KG1 (cell line): ENCODE results near the gene DIO3.
"Not testable (repeated sequence)": the region's sequence is repeated elsewhere in the genome, so short reads cannot be mapped to it uniquely, and the experiment has no call there.

ENCODE experiments used
- DNase-seq: peaks from one replicate; lab custom pipeline; 2025; lab: John Stamatoyannopoulos, UW

Gene DIO3

GRCh38 chr14:101542391-101542790 lies 18.9 kb upstream of the DIO3 start:
- DNase-seq, result no peak

DNA sequence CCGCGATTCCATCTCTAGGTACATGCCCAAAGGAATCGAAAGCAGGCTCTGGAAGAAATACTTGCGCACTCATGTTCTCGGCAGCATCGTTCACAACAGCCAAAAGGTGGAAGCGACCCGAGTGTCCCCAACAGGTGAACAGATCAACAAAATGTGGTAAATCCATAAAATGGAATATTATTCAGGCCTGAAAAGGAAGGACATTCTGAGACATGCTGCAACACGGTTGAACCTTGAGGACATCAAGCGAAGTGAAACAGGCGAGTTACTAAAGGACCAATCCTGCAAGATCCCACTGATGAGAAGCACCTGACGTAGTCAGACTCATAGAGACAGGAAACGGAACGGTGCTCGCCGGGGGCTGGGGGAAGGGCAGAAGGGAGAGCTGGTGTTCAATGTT lies 17.5 kb upstream of the DIO3 start:
- no peak for DNase-seq

- no peak for DNase-seq
Observed at GRCh38 chr14:101544550-101544949, 16.7 kb upstream of the DIO3 start.

DNA sequence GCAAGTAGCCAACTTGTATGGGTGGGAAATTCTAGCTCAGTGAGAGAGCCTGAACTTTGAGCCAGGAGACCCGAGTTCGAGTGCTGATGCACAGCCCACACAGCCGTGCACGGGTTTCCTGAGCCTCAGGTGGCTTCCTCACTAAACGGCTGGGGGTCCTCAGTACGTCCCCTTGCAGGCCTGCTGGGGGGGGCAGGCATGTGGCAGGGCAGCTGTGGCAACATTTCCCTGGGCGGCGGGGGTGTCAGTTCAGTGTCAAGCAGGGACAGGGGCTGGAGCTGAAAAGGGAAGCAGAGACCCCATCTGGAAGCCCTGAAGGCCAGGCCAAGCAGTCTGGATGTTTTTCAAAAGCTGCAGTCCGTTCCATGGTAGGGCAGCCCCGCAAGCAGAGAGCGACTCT lies 14.6 kb upstream of the DIO3 start:
- DNase-seq, result no peak

- no peak for DNase-seq
Observed at GRCh38 chr14:101547107-101547738, 14.1 kb upstream of the DIO3 start.

GRCh38 chr14:101547961-101548669 lies 13.2 kb upstream of the DIO3 start:
- no peak for DNase-seq

DNA sequence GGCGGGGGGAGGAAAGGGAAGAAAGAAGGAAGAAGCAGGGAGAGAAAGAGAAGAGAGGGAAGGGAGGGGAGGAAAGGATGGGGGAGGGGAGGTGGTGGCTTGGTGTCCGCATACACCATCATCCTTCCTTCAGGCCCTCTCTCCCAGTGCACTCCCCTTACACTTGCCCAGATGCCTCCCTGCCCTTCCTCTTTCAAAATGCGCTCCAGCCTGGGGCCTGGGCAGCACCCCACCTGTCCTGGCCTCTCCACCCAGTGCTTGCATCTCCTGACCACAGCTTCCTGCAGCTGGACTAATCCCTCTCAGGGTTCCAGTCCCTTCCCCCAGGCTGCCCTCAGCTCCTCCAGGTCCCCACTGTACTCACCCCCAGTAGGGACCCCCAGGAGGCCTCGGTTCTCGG lies 12.6 kb upstream of the DIO3 start:
- no peak for DNase-seq

- no peak for DNase-seq
Observed at GRCh38 chr14:101549154-101549553, 12.1 kb upstream of the DIO3 start.

DNA sequence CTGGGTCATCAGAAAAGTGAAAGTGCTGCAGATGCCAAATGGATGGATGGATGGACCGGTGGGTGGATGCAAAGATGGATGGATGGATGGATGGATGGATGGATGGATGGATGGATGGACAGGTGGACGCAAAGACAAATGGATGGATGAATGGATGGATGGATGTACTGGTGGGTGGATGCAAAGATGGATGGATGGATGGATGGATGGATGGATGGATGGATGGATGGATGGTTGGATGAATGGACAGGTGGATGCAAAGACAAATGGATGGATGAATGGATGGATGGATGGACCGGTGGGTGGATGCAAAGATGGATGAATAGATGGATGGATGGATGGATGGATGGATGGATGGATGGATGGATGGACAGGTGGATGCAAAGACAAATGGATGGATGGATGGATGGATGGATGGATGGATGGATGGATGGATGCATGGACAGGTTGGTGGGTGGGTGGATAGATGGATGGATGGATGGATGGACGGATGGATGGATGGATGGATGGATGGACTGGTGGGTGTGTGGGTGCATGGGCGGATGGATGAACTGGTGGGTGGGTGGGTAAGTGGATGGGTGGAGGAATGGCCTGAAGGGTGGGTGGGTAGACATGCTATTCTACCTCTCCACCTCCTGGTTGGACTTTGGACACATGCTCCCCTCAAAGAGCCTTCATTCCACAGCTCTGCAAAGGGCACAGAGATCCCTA lies 10.9 kb upstream of the DIO3 start:
- not testable (repeated sequence) for DNase-seq

DNA sequence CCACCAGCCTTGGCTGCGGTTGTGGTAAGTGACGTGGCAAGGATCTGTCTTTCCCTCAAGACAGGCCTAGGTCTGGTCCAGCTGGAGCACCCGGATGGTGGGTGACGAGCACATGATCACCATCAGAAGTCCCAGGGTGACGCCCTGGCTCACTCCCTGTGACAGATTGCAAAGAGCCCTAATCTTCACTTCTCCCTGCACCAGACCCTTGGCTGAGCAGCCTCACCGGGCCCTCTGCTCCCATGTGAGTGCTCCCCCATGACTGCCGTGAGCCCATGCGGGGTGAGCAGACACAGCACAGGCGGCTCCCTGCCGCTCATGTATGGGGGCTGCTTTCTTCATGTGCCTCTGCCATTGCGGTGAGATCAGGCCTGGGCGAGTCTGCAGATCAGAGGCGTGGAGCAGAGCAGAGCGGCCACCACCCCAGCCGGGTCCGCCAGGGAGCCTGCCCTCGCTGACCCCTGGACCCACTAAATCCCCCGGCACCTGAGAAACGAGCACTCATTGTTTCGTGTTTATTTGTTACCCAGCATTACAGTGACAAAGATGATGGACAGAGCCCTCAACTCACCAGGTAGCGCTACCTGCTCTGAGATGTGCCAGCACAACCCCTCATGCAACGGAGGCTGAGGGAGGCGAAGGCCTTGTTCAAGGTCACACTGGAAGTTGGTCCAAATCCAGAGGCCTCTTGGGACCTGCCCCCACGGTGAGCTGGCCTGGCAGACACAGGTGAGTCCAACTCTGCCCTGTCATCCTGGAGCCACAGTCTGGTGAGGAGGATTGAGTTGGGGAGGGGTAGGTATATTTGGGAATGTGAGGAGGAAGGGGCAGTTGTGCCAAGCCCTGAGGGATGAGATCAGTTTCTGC lies 9.3 kb upstream of the DIO3 start:
- DNase-seq, result no peak

GRCh38 chr14:101552786-101553231 lies 8.5 kb upstream of the DIO3 start:
- DNase-seq, result no peak

- no peak for DNase-seq
Observed at GRCh38 chr14:101553393-101553792, 7.9 kb upstream of the DIO3 start.

GRCh38 chr14:101553931-101554330 lies 7.4 kb upstream of the DIO3 start:
- no peak for DNase-seq

GRCh38 chr14:101554991-101555668 lies 6.2 kb upstream of the DIO3 start:
- DNase-seq, result no peak

DNA sequence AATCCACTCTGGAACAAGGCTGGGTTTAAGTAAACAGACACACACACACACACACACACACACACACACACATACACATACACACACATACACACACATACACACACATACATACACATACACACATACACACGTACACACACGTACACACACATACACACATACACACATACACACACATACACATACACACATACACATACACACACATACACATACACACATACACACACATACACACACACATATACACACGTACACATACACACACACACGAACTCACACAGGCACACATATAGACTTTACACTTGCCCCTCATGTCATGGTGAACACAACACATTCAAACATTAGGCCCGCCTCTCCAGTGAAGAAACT lies 5.6 kb upstream of the DIO3 start:
- DNase-seq, result not testable (repeated sequence)

- no peak for DNase-seq
Observed at GRCh38 chr14:101556131-101556530, 5.2 kb upstream of the DIO3 start.

GRCh38 chr14:101556566-101557320 lies 4.6 kb upstream of the DIO3 start:
- DNase-seq, result no peak

- DNase-seq, result no peak
Observed at GRCh38 chr14:101557321-101557695, 4.0 kb upstream of the DIO3 start.

DNA sequence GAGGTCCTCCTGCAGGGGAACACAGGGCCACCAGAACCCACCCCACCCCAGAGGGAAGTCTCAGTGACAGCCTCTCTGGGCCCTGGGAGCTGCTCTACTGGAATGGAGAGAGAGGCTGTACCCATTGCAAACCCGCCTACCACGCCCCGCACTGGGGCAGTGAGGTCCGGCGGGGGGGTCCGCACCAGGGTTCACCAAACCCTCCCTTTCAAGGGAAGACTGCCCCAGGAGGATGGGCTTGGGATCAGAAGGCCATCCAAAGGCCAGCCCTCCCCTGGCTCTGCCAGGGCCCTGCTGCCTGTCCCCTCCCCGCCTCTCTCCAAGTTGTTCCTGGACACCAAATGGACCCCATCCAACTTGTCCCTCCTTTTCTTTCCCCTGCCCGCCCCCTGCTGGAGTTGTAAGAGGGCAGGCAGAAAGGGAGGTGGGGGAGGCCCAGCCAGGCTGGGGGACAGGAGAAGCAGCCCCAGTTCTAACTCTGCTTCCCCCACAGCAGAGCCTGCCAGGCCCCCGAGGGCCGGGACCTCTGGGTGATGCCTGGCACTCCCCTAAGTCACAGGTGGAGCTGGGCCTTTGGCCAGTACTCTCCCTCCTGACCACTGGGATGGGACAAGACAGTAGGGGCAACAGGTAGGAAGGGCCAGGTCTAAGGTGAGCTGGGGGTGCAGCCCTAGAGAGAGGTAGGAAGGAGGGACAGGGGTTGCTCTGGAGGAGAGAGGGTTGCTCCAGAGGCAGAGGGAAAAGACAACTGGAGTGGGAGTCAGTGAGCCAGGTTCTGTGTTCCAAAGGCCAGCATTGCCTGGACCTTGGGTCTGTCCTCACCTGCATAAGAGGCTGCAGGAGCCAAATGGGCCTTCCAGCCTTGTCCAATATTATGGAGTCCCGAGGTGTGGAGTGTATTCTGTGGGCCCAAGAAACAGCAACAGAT lies 3.2 kb upstream of the DIO3 start:
- no peak for DNase-seq

DNA sequence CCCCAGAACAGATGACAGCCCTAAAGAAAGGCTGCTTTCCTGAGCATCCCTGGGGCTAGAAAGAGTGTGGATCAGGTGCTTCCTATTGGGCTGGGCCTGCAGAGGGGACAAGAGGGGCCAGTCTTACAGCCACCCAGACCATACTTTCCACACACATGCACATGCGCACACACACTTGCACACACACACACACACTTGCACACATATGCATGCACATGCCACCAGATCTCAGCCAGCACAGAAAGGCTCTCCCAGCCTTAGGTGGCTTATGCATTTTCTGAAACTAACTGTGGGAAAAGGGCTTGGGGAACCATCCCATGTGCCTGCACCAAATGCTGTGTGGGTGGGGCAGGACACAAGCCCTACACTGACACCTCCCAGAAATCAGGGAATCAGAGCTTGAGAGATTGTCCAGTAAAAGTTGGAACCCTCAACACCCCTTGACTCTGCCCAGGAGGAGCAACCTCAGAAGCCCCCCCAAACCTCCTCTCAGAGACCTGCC lies 2.5 kb upstream of the DIO3 start:
- DNase-seq, result no peak
